Ascending aorta (tissue), 2 donors: Measurements from ENCODE around the gene STAT4. TPM values are rescaled to one million over a fixed set of nuclear protein-coding genes. Genes with fewer than 3 reads are reported as not detected.

Experiments
- DNase-seq, 2 donors: peaks; one replicate each; pipeline ENCODE4 v3.0.0-alpha.2; 2019; ENCODE audit warnings: low spot score in 2 of 2
- H3K27ac ChIP-seq, 2 donors: fragments of 200-600 bp; sonication (generic); one replicate each; pipeline ENCODE4 v1.5.1; 2016 to 2017; ENCODE audit warnings: mild to moderate bottlenecking in 1 of 2
- H3K27me3 ChIP-seq: fragments of 200-600 bp; sonication (generic); one replicate; pipeline ENCODE4 v1.5.1; 2017
- H3K36me3 ChIP-seq, 2 donors: fragments of 200-600 bp; sonication (generic); one replicate each; pipeline ENCODE4 v1.5.1; 2016
- H3K4me1 ChIP-seq, 2 donors: fragments of 200-600 bp; sonication (generic); one replicate each; pipeline ENCODE4 v1.5.1; 2016 to 2017; ENCODE audit warnings: mild to moderate bottlenecking in 1 of 2
- H3K4me3 ChIP-seq, 2 donors: fragments of 200-600 bp; sonication (generic); one replicate each; pipeline ENCODE4 v1.5.1; 2016 to 2017; ENCODE audit warnings: mild to moderate bottlenecking in 1 of 2
- H3K9me3 ChIP-seq, 2 donors: fragments of 200-600 bp; sonication (generic); one replicate each; pipeline ENCODE4 v1.5.1; 2016
- CTCF ChIP-seq, 3 experiments: fragments of 200-600 bp in 2 of 3; fragments of 450-650 bp in 1 of 3; sonication (generic) in 2 of 3; IDR thresholded peaks; one replicate each; pipeline ENCODE4 v1.5.1; 2016 to 2019; ENCODE audit warnings: antibody characterized with exemption in 3 of 3, mild to moderate bottlenecking in 1 of 3, moderate library complexity in 1 of 3
- intact Hi-C: fragments of 100-400 bp; cut with DNase I; formaldehyde crosslinking; loops from one replicate; pipeline ENCODE4 v1.15.1; 2023
- total RNA-seq: library from RNA; depleted of rRNA; stranded (reverse); fragments of >200 nt; gene quantifications from one replicate; pipeline ENCODE4 v1.1.0, GENCODE V29; 2016

Gene STAT4
- total RNA-seq, 1 donor from 2014 or later = 0.85 TPM

- no peaks in the 10 kb centered on the region for H3K9me3 ChIP-seq
- H3K27ac ChIP-seq = no peak overlapping the region
- H3K4me3 ChIP-seq = no peak overlapping the region
- no peaks in the 10 kb centered on the region for H3K4me1 ChIP-seq
- H3K36me3 ChIP-seq = no peaks in the 10 kb centered on the region
- TF ChIP-seq CTCF (IDR thresholded peaks at IDR 0.05) = no peak
- DNase-seq = no peak
- no peaks in the 10 kb centered on the region for H3K27me3 ChIP-seq
- intact Hi-C loops = no loop called here
These were observed 67.3 kb downstream of the STAT4 start for GRCh38 chr2:191083540-191083939.

DNA sequence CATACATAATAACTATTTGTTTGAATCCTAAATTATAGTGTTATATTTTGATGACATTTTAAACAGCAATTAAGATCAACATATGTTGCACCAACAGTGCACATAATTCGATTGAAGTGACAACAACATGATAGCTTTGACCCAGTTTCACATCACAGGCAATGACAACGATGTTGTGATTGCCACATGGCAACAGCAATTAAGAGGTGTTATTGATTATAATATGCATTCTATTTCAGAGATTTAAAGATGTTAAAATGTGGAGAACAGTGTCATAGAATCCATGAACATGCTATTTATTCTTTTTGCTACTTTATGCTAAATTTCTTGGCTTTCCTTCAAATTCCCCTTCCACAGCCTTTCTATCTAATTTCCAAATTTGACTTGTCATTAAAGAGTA lies 68.5 kb downstream of the STAT4 start:
- no peak for DNase-seq
- Histone ChIP-seq H3K9me3 (no peaks in the 10 kb centered on the region), H3K27ac (no peak overlapping the region), H3K4me3 (no peak overlapping the region), H3K4me1 (no peaks in the 10 kb centered on the region), H3K27me3 (no peaks in the 10 kb centered on the region), H3K36me3 (no peaks in the 10 kb centered on the region)
- intact Hi-C loops = no loop called here
- TF ChIP-seq CTCF (IDR thresholded peaks at IDR 0.05) = no peak

DNA sequence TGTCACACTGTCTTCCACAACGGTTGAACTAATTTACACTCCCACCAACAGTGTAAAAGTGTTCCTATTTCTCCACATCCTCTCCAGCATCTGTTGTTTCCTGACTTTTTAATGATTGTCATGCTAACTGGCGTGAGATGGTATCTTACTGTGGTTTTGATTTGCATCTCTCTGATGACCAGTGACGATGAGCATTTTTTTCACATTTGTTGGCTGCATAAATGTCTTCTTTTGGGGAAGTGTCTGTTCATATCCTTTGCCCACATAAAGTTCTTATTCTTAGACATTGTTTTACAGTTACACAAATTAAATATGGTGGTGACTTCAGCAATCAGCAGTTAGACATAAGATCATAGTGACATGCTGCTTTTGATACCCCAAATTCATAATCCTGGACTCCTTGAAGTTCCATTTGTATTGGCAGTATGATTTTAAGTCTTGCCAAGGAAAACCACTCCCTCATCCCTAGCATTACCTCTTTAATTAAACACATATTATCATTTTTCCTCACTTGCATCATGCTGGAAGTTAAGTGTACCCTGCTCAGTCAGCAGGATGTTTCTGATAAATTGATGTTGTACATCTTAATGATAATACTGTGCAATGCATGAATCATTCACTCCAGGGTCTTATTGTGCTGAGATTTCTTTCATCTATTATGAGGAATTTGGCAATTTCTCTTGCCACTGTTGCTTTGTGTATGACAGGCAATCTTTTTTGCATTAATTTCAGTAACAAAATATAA lies 69.2 kb downstream of the STAT4 start:
- no peaks in the 10 kb centered on the region for H3K27me3 ChIP-seq
- intact Hi-C loops = no loop called here
- no peak overlapping the region for H3K4me3 ChIP-seq
- no peak for TF ChIP-seq CTCF (IDR thresholded peaks at IDR 0.05)
- no peaks in the 10 kb centered on the region for H3K36me3 ChIP-seq
- no peaks in the 10 kb centered on the region for H3K9me3 ChIP-seq
- H3K4me1 ChIP-seq = no peaks in the 10 kb centered on the region
- DNase-seq = no peak
- H3K27ac ChIP-seq = no peak overlapping the region

DNA sequence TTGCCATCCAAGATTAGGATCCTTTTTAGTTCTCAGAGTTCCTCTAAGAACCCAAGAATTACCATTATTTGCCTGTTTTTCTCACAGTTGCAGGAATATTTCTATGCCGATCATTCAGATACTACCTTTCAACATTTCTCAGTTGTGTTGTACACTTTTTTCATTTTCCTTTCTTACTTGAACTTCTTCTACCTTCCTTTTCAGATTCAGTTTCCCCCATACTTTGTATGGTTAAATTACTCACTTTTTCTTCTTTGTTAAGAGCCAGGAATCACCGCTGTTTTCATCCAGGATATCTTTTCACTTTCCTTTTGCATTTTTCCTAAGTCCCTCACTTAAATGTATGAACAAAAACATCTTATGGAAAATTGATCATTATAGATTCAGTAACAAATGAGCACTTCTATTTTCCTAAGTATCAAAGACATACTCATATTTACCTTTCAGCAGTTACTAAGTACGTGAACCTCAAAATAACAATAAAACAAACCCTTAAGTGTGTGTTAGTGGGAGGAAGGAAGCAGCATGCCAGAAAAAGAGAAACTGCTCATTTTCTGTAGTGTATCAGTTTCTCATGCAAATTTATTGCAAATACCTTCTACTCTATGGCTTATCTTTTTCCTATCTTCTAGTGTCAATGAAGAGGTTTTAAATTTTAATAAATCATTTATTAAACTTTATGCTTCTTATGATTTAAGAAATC lies 72.5 kb downstream of the STAT4 start:
- Histone ChIP-seq H3K27ac (no peak overlapping the region), H3K4me1 (no peaks in the 10 kb centered on the region), H3K9me3 (no peaks in the 10 kb centered on the region), H3K27me3 (no peaks in the 10 kb centered on the region), H3K36me3 (no peaks in the 10 kb centered on the region), H3K4me3 (no peak overlapping the region)
- intact Hi-C loops = no loop called here
- DNase-seq = no peak
- TF ChIP-seq CTCF (IDR thresholded peaks at IDR 0.05) = no peak

DNA sequence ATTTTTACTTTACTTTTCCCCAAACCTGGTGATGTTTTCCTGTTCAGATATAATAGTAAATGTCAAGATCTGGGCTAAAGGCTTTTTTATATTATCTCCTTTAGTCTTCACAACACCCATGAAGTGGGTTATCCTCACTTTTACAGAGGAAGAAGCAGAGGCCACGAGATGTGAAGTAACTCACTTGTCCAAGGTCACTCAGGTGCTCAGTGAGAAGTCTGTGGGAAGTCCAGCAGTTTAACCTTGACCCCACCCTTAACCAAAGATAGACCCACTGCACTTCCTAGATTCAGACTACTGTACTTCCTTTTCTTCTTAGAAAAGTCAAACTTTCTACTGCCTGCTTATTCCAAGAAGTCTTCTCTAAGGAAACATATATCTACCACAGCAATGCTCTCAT lies 80.5 kb downstream of the STAT4 start:
- intact Hi-C loops = no loop called here
- Histone ChIP-seq H3K27ac (no peak overlapping the region), H3K4me1 (no peaks in the 10 kb centered on the region), H3K36me3 (no peaks in the 10 kb centered on the region), H3K4me3 (no peak overlapping the region), H3K27me3 (no peaks in the 10 kb centered on the region), H3K9me3 (no peaks in the 10 kb centered on the region)
- no peak for DNase-seq
- no peak for TF ChIP-seq CTCF (IDR thresholded peaks at IDR 0.05)
